Activated naive CD8-positive, alpha-beta T cell treated with anti-CD3 and anti-CD28 coated beads, Interleukin-2, amount 10 ng/mL, durations not matched to agents 7 days and 5 days (primary cell): ENCODE results near the gene DARS1. TPM values are rescaled to one million over a fixed set of nuclear protein-coding genes. Genes with fewer than 3 reads are reported as not detected.
A peak's percentile ranks its signal among the peaks of the same experiment; 100 is the strongest.

Source experiments
- ATAC-seq: fragments of 150-1000 bp; cut with Tn5 transposase; one replicate; pipeline ENCODE4 v1.10.0; 2021; ENCODE audit warnings: low read depth, moderate library complexity
- POLR2A ChIA-PET: fragments of 350-600 bp; sonication (Branson Sonifier 250); formaldehyde crosslinking; loops from one replicate; lab custom pipeline; 2021; ENCODE audit warnings: antibody characterized with exemption; lab: Charles Lee
- DNase-seq: peaks from one replicate; pipeline ENCODE4 v3.0.0; 2021
- H3K27ac Mint-ChIP-seq: one replicate; pipeline ENCODE4 v1.8.0; 2022; ENCODE audit warnings: mild to moderate bottlenecking, mixed read lengths
- H3K27me3 Mint-ChIP-seq: one replicate; pipeline ENCODE4 v1.8.0; 2022; ENCODE audit warnings: mild to moderate bottlenecking, moderate library complexity, mixed read lengths
- H3K36me3 Mint-ChIP-seq: one replicate; pipeline ENCODE4 v1.8.0; 2021; ENCODE audit warnings: mild to moderate bottlenecking, mixed read lengths
- H3K4me1 Mint-ChIP-seq: one replicate; pipeline ENCODE4 v1.8.0; 2021; ENCODE audit warnings: mixed read lengths
- H3K4me3 Mint-ChIP-seq: one replicate; pipeline ENCODE4 v1.8.0; 2022; ENCODE audit warnings: mild to moderate bottlenecking, moderate library complexity, mixed read lengths
- H3K9me3 Mint-ChIP-seq: one replicate; pipeline ENCODE4 v1.8.0; 2021; ENCODE audit warnings: mixed read lengths
- total RNA-seq, 2 experiments: library from RNA; stranded (reverse); gene quantifications; one replicate each; pipeline ENCODE4 v1.2.3, GENCODE V29; 2021

The DARS1 gene
- total RNA-seq, 2 experiments from 2014 or later: 117 to 118 TPM

DNA sequence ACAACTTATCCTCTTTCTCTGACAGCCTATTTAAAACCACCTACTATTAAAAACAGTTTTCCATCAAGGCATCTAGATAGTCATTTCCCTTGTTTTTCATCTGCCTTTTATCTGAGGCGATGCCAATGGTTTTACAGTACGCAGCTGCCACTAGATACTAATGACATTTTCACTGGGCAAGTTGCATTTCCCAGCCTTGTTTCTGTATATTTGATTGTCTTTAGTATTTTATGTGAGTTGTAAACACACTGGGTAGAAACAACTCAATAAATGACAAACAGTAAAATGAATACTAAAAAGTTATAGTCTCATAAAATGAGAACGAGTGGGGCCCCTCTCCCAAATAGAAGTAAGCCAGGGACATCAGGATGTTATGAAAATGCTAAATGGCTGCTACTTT, 8.9 kb upstream of the DARS1 start:
- no peak for ATAC-seq
- POLR2A ChIA-PET: no interaction called here
- no peak overlapping the region for H3K27ac Mint-ChIP-seq

DNA sequence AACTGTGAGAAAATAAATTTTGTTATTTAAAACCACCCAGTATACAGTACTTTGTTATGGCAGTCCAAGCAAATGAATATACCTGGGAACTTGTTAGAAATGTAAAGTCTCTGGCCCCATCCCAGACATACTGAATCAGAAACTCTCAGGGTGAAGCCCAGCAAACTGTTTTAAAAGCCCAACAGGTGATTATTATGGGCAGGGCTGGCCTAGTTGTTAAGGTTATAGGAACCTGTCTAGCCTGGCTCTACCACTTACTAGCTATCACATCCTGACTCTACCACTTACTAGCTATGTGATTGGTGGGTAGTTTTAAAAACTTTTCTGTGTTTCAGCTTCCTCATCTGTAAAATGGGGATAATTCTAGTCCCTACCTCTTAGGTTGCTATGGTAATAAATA, 8.0 kb upstream of the DARS1 start:
- DNase-seq (no peak), ATAC-seq (no peak)
- H3K4me3 Mint-ChIP-seq: no peak overlapping the region
- H3K27me3 Mint-ChIP-seq: no peaks in the 10 kb centered on the region
- H3K4me1 Mint-ChIP-seq: peaks cover 20% of the 10 kb centered on the region
- H3K27ac Mint-ChIP-seq: no peak overlapping the region
- peaks cover 38% of the 10 kb centered on the region for H3K36me3 Mint-ChIP-seq
- POLR2A ChIA-PET: no interaction called here
- no peaks in the 10 kb centered on the region for H3K9me3 Mint-ChIP-seq

More for the DNA sequence above, 8.9 kb upstream of the DARS1 start:
- H3K9me3 Mint-ChIP-seq: no peaks in the 10 kb centered on the region
- peaks cover 18% of the 10 kb centered on the region for H3K4me1 Mint-ChIP-seq
- no peaks in the 10 kb centered on the region for H3K27me3 Mint-ChIP-seq
- H3K4me3 Mint-ChIP-seq: no peak overlapping the region
- H3K36me3 Mint-ChIP-seq: peaks cover 36% of the 10 kb centered on the region
- DNase-seq: no peak

DNA sequence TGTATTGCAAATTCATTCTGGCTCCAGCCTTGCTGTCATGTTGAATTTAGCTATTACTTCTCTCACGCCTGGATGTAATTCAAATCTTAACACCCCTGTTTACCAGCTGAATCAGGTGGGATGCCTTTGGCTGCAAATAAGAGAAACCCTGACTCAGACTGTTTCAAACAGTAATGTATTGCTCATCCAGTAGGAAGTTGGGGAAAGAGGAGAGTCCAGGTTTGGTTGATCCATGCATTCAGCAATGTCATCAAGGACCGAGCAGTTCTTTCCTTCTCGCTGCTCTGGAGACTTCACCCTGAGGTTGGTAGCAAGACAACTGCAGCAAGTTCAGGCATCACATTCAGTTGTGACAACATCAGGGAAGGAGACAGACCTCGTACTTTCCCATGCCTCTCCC, 6.4 kb upstream of the DARS1 start:
- no peaks in the 10 kb centered on the region for H3K27me3 Mint-ChIP-seq
- ATAC-seq: no peak
- H3K4me1 Mint-ChIP-seq: peaks cover 12% of the 10 kb centered on the region
- POLR2A ChIA-PET: no interaction called here
- H3K36me3 Mint-ChIP-seq: peaks cover 35% of the 10 kb centered on the region
- H3K27ac Mint-ChIP-seq: no peak overlapping the region
- DNase-seq: no peak
- H3K9me3 Mint-ChIP-seq: no peaks in the 10 kb centered on the region
- no peak overlapping the region for H3K4me3 Mint-ChIP-seq

DNA sequence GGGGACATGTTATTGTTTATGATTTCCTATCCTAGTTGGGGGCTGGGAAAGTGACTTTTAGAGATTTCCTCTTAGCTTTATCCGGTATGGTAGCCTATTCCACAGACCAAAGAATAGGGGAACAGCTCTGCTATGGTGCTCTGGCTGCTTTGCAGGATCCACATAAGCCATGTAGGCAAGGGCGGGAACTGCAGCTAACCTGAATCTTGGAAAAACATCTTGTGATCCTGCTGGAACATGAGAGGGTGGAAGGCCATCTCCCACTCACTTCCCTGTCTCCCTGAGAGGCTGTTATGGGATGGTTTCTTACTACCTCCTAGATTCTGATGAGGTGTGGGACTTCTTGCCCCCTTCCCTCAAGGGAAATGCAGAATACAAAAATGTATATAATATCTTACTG, 2.0 kb upstream of the DARS1 start:
- H3K36me3 Mint-ChIP-seq: peaks cover 30% of the 10 kb centered on the region
- H3K4me3 Mint-ChIP-seq: no peak overlapping the region
- H3K9me3 Mint-ChIP-seq: no peaks in the 10 kb centered on the region
- no peak for ATAC-seq
- H3K27ac Mint-ChIP-seq: no peak overlapping the region
- DNase-seq: no peak
- no peaks in the 10 kb centered on the region for H3K27me3 Mint-ChIP-seq
- H3K4me1 Mint-ChIP-seq: peaks cover 21% of the 10 kb centered on the region
- POLR2A ChIA-PET: interaction anchor here (2.0 kb wide), 1 partner anchor 10 kb away, joined by 5 read pairs; no protein-coding TSS in a partner anchor

DNA sequence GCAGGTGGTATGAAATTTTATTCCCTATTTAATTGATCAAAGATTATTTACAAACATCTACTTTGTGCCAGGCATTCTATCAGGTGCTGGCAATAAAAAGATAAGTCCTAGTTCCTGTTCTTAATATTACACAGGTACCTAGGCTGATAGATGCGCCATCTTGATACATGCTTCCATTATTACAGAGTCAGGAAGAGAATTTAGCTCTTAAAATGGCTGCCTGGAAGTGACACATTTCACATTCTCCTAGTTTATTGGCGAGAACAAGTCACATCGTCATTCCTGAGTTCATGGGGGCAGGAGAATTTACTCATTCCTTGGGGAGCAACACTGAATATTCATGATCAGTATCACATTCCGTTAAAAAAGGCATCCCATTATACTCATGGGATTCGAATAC, 1.1 kb upstream of the DARS1 start:
- H3K9me3 Mint-ChIP-seq: no peaks in the 10 kb centered on the region
- DNase-seq: no peak
- no peak for ATAC-seq
- no peaks in the 10 kb centered on the region for H3K27me3 Mint-ChIP-seq
- H3K36me3 Mint-ChIP-seq: peaks cover 33% of the 10 kb centered on the region
- peaks cover 23% of the 10 kb centered on the region for H3K4me1 Mint-ChIP-seq
- POLR2A ChIA-PET: interaction anchor here (0.6 to 3.9 kb wide), 12 partner anchors 11 to 144 kb away, joined by 3 to 14 read pairs (median 4); no protein-coding TSS in a partner anchor
- H3K4me3 Mint-ChIP-seq: peak overlapping the region; percentile 88
- H3K27ac Mint-ChIP-seq: peak overlapping the region; percentile 98

DNA sequence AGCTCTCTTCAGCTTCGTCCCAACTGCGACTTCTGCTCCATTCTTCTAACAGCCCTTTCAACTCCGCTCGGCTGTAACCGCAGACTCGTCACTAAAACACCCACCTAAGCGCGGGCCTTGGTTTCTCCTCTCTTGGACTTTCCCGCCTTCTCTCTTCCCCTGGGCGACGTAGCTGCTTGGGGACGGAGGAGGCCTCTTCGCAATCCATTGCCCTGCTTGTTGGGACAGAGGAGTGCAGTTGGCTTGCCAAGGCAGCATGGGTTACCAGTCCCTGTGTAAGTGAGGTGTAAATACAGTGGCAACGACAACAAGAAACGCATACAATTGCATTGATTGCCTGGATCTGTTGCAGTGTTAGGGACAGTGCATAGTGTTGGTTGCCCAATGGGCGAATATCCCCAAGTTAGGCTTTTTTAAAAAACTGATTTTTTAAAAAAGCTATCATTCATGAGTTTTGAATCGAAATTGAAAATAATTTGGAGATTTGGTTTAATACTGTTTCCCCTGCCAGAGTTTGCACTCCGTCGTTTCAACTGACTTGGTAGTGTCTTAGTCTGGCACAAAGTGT, 484 bp upstream of the DARS1 start:
- Mint-ChIP-seq H3K4me3 (peak overlapping the region; percentile 88), H3K4me1 (peaks cover 24% of the 10 kb centered on the region), H3K27me3 (no peaks in the 10 kb centered on the region), H3K36me3 (peaks cover 32% of the 10 kb centered on the region), H3K9me3 (no peaks in the 10 kb centered on the region), H3K27ac (peak overlapping the region; percentile 98)
- ATAC-seq (peak; percentile 57), DNase-seq (no peak)
- POLR2A ChIA-PET: interaction anchor here (0.8 to 3.9 kb wide), 17 partner anchors 10 to 151 kb away, joined by 3 to 14 read pairs (median 4); no protein-coding TSS in a partner anchor

DNA sequence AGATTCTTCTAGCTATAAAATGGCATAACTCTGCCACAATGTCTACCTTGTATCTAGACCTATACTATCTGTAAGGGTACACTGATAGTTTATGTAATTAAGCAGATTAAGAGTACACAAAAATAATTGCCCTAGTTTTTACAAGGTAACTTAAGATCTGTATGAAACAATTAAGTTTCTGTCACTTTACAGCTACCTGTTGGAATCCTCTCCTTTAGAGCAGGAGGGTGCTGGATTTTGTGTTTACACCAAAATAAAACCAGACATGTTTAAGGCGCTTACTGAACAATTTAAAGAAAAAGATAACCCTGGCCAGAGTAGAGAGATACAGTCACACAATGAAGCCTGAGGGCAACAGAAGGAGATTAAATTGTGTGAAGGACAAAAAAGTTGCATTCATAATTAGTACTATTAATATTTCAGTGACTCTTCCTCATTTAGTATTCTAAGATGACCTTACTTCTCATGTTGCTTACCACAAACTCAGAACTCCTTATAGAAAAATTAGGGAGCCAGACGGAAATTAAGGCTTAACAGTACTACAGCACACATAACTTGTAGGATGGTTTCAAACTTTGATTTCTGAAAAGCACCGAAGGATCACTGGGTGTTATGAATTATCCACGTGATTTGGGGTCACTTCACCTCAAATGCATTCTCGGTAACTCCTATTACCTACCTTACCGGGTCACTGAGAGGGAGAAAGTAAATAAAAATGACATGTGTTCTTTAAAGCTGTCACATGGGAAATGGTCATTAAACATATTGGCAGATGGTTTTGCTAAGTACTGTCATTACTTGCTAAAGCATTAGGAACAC, 1.0 kb downstream of the DARS1 start:
- ATAC-seq: peak; percentile 4
- H3K4me1 Mint-ChIP-seq: peaks cover 35% of the 10 kb centered on the region

DNA sequence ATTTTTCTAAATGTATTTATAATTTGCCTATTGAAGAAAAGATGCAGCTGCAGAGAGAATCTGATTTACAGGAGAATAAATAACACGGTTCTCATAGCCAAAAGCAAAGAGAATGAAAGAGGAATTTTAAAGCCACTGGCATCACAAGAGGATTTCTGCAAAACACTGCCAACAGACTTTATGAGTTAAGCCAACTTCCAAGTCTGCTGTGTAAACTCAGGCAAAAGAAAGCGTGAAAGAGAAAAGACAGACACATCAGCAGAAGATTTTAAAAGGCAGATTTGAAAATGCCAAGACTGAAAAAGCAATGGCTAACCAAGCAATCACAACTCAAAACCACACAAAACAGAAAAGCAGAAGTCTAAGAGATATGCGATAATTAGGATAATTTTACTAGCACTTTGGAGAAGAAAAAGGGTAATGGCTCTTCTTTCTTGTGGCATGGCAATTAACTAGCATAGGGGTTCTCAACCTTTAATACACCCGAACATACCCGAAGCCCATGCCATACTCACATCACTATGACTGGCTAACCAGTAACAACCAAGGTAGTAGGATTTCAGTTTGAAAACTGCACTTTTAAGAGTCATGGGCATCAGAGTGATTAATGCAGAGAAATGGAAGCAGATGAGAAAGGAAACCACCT, 4.9 kb downstream of the DARS1 start:
- no peaks in the 10 kb centered on the region for H3K9me3 Mint-ChIP-seq
- DNase-seq (no peak), ATAC-seq (no peak)
- H3K27ac Mint-ChIP-seq: peak overlapping the region; percentile 23
- H3K4me1 Mint-ChIP-seq: peaks cover 41% of the 10 kb centered on the region
- H3K27me3 Mint-ChIP-seq: no peaks in the 10 kb centered on the region
- peaks cover 54% of the 10 kb centered on the region for H3K36me3 Mint-ChIP-seq
- POLR2A ChIA-PET: interaction anchor here (1.1 to 1.5 kb wide), 2 partner anchors 69 to 105 kb away, joined by 3 to 5 read pairs; no protein-coding TSS in a partner anchor
- H3K4me3 Mint-ChIP-seq: peak overlapping the region; percentile 23

More for the DNA sequence above, 1.0 kb downstream of the DARS1 start:
- peaks cover 36% of the 10 kb centered on the region for H3K36me3 Mint-ChIP-seq
- H3K27ac Mint-ChIP-seq: peak overlapping the region; percentile 98
- POLR2A ChIA-PET: interaction anchor here (0.8 to 3.9 kb wide), 12 partner anchors 20 to 254 kb away, joined by 3 to 14 read pairs (median 4); no protein-coding TSS in a partner anchor
- H3K4me3 Mint-ChIP-seq: peak overlapping the region; percentile 88
- DNase-seq: no peak
- H3K27me3 Mint-ChIP-seq: no peaks in the 10 kb centered on the region
- H3K9me3 Mint-ChIP-seq: no peaks in the 10 kb centered on the region

DNA sequence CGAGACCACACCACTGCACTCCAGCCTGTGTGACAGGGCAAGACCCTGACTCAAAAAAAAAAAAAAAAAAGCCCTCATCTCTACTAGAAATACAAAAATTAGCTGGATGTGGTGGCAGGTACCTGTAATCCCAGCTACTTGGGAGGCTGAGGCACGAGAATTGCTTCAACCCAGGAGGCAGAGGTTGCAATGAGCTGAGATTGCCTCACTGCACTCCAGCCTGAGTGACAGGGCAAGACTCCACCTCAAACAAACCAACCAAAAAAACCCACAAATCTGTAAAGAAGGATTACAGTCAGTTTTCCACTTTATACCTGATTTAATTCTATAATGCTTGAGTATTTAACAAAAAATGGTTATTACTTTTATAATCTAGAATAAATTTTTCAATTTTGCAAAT, 9.7 kb downstream of the DARS1 start:
- Mint-ChIP-seq H3K4me1 (peaks cover 55% of the 10 kb centered on the region), H3K36me3 (peaks cover 71% of the 10 kb centered on the region), H3K27me3 (no peaks in the 10 kb centered on the region), H3K27ac (no peak overlapping the region), H3K9me3 (peaks cover 15% of the 10 kb centered on the region), H3K4me3 (no peak overlapping the region)
- POLR2A ChIA-PET: interaction anchor here (0.7 to 0.8 kb wide), 2 partner anchors 32 to 141 kb away, joined by 3 read pairs; no protein-coding TSS in a partner anchor
- ATAC-seq (no peak), DNase-seq (no peak)

DNA sequence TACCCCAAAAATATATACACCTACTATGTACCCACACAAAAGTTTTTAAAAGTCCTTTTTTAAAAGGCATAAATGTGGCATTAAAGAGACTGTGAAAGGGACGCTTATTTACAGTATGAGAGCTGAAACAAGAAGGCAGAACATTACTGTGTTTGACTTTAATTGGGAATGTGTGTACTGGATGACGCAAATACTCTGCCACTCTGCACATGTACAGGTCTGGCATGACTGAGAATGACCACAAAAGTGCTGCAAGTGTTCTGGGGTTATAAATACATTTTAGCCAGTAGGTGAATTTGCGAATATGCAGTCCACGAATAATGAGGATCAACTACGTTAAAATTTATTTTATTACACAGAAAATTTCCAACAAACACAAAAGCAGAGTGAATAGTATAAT, 11.4 kb downstream of the DARS1 start:
- POLR2A ChIA-PET: no interaction called here
- no peak overlapping the region for H3K27ac Mint-ChIP-seq

DNA sequence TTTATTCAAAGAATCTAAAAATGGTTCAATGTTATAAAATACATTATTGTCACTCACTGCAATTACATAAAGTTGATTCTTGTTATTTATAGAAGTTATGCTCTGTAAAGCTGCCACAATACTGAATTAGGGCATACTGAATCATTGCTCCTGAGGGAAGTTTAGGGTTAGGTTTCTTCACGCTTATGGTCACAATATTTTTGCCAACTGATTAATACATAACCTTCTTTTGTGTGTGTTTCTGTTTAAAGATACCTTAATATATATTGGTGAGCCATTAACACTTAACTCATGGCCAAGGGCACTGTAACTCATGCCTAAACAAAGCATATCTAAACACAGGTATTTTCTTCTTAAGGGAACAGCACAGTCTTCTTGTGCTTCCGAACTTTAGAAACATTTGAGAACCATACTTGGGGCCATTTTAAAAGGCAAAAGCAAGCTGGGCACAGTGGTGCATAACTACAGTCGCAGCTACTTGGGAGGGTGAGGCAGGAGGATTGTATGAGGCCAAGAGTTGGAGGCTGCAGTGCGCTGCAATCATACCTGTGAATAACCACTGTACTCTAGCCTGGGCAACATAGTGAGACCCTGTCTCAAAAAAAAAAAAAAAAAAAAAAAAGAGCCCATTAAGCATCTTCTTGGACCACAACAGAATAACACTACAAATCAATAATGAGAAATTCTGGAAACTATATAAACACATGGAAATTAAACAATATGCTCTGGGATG, 15.6 kb downstream of the DARS1 start:
- no peak overlapping the region for H3K4me3 Mint-ChIP-seq
- POLR2A ChIA-PET: no interaction called here
- no peaks in the 10 kb centered on the region for H3K27me3 Mint-ChIP-seq
- ATAC-seq: no peak
- peaks cover 63% of the 10 kb centered on the region for H3K36me3 Mint-ChIP-seq
- H3K27ac Mint-ChIP-seq: no peak overlapping the region
- no peak for DNase-seq
- H3K9me3 Mint-ChIP-seq: peaks cover 15% of the 10 kb centered on the region
- H3K4me1 Mint-ChIP-seq: peaks cover 45% of the 10 kb centered on the region

More for the DNA sequence above, 11.4 kb downstream of the DARS1 start:
- no peak overlapping the region for H3K4me3 Mint-ChIP-seq
- peaks cover 46% of the 10 kb centered on the region for H3K4me1 Mint-ChIP-seq
- no peaks in the 10 kb centered on the region for H3K27me3 Mint-ChIP-seq
- H3K9me3 Mint-ChIP-seq: peaks cover 15% of the 10 kb centered on the region
- peaks cover 72% of the 10 kb centered on the region for H3K36me3 Mint-ChIP-seq
- ATAC-seq (no peak), DNase-seq (no peak)

DNA sequence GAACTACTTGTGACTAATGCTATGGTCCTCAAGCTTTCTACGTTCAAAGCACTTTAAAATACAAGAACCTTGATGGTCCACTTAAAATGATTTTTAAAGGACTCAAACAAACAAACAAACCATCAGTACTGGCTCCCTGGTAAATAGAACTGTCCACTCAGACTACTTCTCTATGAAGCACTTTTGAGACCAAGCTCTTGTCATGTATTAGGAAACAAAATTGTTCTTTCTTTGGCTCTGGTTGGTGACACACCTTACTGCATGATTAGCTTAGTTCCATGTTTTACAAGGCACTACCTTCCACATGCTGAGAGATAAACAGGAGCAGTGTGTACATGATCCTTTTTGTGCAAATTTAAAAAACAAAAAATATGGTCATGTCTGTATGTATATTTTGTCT, 19.7 kb downstream of the DARS1 start:
- peaks cover 44% of the 10 kb centered on the region for H3K4me1 Mint-ChIP-seq
- no peaks in the 10 kb centered on the region for H3K9me3 Mint-ChIP-seq
- H3K4me3 Mint-ChIP-seq: no peak overlapping the region
- H3K36me3 Mint-ChIP-seq: peaks cover 47% of the 10 kb centered on the region
- no peak overlapping the region for H3K27ac Mint-ChIP-seq
- H3K27me3 Mint-ChIP-seq: no peaks in the 10 kb centered on the region
- ATAC-seq (no peak), DNase-seq (no peak)
- POLR2A ChIA-PET: no interaction called here
